ENCODE data around the gene AKR7A2. TPM values are rescaled to one million over a fixed set of nuclear protein-coding genes. Genes with fewer than 3 reads are reported as not detected.

AKR7A2 gene
- total and polyA plus RNA-seq, 8 donors = 43.2 to 73.8 (median 63.5) TPM

DNA sequence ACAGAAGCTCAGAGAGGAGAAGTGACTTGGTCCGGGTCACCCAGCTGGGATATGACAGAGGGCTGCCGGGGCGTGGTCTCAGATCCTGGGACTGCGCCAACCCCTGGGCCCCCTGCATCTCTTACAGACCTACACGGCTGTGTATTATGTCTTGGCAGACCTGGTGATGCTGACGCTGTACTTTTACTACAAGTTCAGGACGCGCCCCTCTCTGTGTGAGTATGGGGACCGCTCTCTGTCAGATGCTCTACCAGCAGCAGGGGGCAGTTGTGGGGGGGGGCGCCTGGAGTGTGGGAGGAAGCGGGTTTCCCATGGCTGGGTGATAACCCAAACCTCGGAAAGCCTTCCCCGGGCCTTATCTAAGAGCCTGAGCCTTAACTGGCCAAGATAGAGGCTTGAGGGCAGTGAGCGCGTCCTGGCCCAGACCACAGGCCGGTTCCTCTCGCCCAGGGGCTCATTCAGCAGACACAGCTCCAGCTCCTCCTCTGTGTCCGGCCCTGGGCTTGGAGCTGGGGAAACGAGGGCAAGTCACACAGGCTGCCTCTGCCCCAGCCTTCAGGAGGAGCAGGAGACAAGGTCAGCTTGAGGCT lies 13.5 kb upstream of the AKR7A2 start:
- ATAC-seq = no peak
- TF ChIP-seq, protein P1, sequence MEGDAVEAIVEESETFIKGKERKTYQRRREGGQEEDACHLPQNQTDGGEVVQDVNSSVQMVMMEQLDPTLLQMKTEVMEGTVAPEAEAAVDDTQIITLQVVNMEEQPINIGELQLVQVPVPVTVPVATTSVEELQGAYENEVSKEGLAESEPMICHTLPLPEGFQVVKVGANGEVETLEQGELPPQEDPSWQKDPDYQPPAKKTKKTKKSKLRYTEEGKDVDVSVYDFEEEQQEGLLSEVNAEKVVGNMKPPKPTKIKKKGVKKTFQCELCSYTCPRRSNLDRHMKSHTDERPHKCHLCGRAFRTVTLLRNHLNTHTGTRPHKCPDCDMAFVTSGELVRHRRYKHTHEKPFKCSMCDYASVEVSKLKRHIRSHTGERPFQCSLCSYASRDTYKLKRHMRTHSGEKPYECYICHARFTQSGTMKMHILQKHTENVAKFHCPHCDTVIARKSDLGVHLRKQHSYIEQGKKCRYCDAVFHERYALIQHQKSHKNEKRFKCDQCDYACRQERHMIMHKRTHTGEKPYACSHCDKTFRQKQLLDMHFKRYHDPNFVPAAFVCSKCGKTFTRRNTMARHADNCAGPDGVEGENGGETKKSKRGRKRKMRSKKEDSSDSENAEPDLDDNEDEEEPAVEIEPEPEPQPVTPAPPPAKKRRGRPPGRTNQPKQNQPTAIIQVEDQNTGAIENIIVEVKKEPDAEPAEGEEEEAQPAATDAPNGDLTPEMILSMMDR (IDR thresholded peaks at IDR 0.05) = no peak
- H3K27me3 ChIP-seq = no peaks in the 10 kb centered on the region
- DNase-seq = no peak
- H3K27ac ChIP-seq = no peak overlapping the region
- no peaks in the 10 kb centered on the region for H3K4me1 ChIP-seq
- H3K4me3 ChIP-seq = no peak overlapping the region
- intact Hi-C loops (cut with DNase I) = no loop called here
- H3K9me3 ChIP-seq = no peaks in the 10 kb centered on the region
- H3K36me3 ChIP-seq = peaks cover 0 to 87% of the 10 kb centered on the region in 2 donors

DNA sequence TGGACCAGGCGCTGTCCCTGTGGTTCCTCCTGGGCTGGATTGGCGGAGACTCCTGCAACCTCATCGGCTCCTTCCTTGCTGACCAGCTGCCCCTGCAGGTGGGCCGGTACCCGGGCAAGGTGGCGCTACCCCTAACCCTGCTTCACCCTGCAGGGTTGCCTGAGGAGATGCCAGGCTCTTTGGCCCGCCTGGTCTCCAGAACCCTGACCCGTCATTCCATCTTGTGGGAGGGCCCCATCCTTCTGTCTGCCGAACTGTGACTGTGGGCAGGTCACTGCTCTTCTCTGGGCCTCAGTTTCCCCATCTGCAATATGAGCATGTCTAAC lies 12.7 kb upstream of the AKR7A2 start:
- no peak for ATAC-seq
- Histone ChIP-seq H3K4me1 (no peaks in the 10 kb centered on the region), H3K27me3 (no peaks in the 10 kb centered on the region), H3K36me3 (peaks cover 0 to 79% of the 10 kb centered on the region in 2 donors), H3K27ac (no peak overlapping the region), H3K9me3 (no peaks in the 10 kb centered on the region), H3K4me3 (no peak overlapping the region)
- intact Hi-C loops (cut with DNase I) = no loop called here
- TF ChIP-seq, protein P1 (IDR thresholded peaks at IDR 0.05) = no peak
- DNase-seq = no peak

DNA sequence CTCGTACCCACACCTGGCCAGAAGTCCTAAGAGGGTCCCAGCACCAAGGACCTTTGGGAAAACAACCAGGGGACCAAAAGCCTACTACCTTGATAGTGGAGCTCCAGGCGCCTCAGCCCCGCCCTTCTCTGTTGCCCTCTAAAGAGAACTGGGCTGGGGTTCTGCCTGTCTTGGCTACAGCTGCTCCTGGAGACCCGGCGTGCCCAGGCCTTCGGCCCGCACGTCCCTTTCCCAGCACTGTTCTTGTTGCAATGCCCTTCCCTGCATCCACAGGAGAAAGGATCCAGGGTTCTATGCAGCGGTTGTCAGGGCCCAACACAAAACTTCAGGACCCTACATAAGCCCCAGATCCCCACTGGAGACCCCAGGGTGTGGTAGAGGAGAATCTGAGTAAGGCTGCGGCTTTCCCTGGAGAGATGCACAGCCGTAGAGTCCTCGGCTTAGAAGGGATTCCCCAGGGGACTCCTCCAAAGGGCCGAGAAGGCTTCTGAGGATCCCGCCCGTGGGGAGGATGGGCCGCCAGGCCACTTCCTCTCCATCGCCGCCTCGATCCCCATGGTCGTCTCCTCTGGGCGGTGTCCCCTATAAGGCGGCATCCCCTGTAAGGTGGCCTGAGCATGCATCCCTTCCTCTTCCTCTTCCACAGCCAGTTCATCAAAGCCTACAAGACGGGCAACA lies 12.2 kb upstream of the AKR7A2 start:
- no peak for ATAC-seq

DNA sequence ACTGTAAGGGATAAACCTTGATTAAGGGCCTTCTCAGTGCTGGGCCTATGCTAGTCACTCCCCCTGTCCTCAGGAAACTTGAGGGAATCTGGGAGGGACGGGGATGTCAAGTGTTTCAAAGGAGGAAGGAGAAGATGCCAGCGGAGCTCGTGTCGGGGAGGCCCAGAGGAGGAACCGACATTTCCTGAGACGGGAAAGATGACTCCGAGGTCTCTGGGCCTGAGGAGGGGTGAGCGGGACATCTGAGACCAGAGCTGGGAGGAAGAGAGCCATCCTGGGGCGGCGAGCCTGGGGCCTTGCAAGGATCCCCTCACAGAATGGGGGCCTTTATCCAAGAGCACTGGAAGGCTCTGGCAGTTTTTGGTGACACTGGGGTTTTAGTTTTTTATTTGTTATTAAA lies 10.5 kb upstream of the AKR7A2 start:
- intact Hi-C loops (cut with DNase I) = no loop called here
- Histone ChIP-seq H3K27me3 (no peaks in the 10 kb centered on the region), H3K4me3 (no peak overlapping the region), H3K36me3 (peaks cover 0 to 76% of the 10 kb centered on the region in 2 donors), H3K4me1 (no peaks in the 10 kb centered on the region), H3K9me3 (no peaks in the 10 kb centered on the region), H3K27ac (no peak overlapping the region)
- TF ChIP-seq, protein P1 (IDR thresholded peaks at IDR 0.05) = no peak
- DNase-seq (no peak), ATAC-seq (no peak)

More for the DNA sequence above, 12.2 kb upstream of the AKR7A2 start:
- Histone ChIP-seq H3K36me3 (peaks cover 0 to 76% of the 10 kb centered on the region in 2 donors), H3K4me3 (no peak overlapping the region), H3K27me3 (no peaks in the 10 kb centered on the region), H3K27ac (no peak overlapping the region), H3K9me3 (no peaks in the 10 kb centered on the region), H3K4me1 (no peaks in the 10 kb centered on the region)
- intact Hi-C loops (cut with DNase I) = no loop called here
- TF ChIP-seq, protein P1 (IDR thresholded peaks at IDR 0.05) = no peak
- no peak for DNase-seq

DNA sequence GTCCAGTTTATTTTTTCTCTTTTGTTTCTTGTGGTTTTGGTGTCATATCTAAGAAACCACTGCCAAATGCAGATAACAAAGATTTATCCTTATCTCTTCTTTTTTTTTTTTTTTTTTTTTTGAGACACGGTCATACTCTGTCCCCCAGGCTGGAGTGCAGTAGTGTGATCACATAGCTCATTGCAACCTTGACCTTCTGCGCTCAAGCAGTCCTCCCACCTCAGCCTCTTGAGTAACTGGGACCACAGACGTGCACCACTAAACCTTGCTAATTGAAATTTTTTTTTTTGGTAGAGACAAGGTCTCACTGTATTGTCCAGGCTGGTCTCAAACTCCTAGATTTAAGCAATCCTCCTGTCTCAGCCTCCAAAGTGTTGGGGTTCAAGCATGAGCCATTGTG lies 9.1 kb upstream of the AKR7A2 start:
- H3K36me3 ChIP-seq = peaks cover 0 to 64% of the 10 kb centered on the region in 2 donors
- H3K4me1 ChIP-seq = peaks cover 0 to 6% of the 10 kb centered on the region in 2 donors
- intact Hi-C loops (cut with DNase I) = no loop called here
- TF ChIP-seq, protein P1 (IDR thresholded peaks at IDR 0.05) = no peak
- ATAC-seq (no peak), DNase-seq (no peak)
- H3K9me3 ChIP-seq = no peaks in the 10 kb centered on the region
- H3K27ac ChIP-seq = no peak overlapping the region
- H3K4me3 ChIP-seq = no peak overlapping the region
- no peaks in the 10 kb centered on the region for H3K27me3 ChIP-seq
